Lung (tissue), 12 donors: ENCODE measurements around the gene PFKL. TPM values are rescaled to one million over a fixed set of nuclear protein-coding genes. Genes with fewer than 3 reads are reported as not detected.

Experiments
- ATAC-seq: fragments of 200-7000 bp; cut with Tn5 transposase; one replicate; pipeline ENCODE4 v1.9.1; 2020; ENCODE audit warnings: moderate number of reproducible peaks; ENCODE audit not compliant: insufficient read depth, low FRiP score
- DNase-seq, 3 donors: peaks; one replicate each; pipeline ENCODE4 v3.0.0-alpha.2; 2013 to 2017
- H3K27ac ChIP-seq, 2 donors: one replicate each; pipeline ENCODE4 v1.5.1; 2013; ENCODE audit warnings: mild to moderate bottlenecking in 2 of 2, moderate library complexity in 2 of 2, control low read depth in 1 of 2, inconsistent platforms in 1 of 2, low read depth in 1 of 2, low read length in 1 of 2
- H3K27me3 ChIP-seq, 3 donors: one replicate each; pipeline ENCODE4 v1.5.1; 2013; ENCODE audit warnings: low read length in 2 of 3; ENCODE audit not compliant: control insufficient read depth in 3 of 3, insufficient read depth in 3 of 3
- H3K36me3 ChIP-seq, 4 donors: one replicate each; pipeline ENCODE4 v1.5.1; 2013; ENCODE audit warnings: low read length in 4 of 4, mild to moderate bottlenecking in 1 of 4, moderate library complexity in 1 of 4; ENCODE audit not compliant: control insufficient read depth in 4 of 4, insufficient read depth in 4 of 4
- H3K4me1 ChIP-seq, 5 donors: one replicate each; pipeline ENCODE4 v1.5.1; 2013; ENCODE audit warnings: low read length in 5 of 5, mild to moderate bottlenecking in 2 of 5, moderate library complexity in 1 of 5; ENCODE audit not compliant: control insufficient read depth in 5 of 5, insufficient read depth in 5 of 5
- H3K4me3 ChIP-seq: one replicate; pipeline ENCODE4 v1.5.1; 2013; ENCODE audit warnings: mild to moderate bottlenecking, control low read depth, moderate library complexity
- H3K9ac ChIP-seq, 2 donors: one replicate each; pipeline ENCODE4 v1.5.1; 2013; ENCODE audit warnings: low read length in 2 of 2, control low read depth in 1 of 2; ENCODE audit not compliant: insufficient read depth in 1 of 2
- H3K9me3 ChIP-seq, 4 donors: one replicate each; pipeline ENCODE4 v1.5.1; 2013; ENCODE audit warnings: low read length in 3 of 4, mild to moderate bottlenecking in 1 of 4, moderate library complexity in 1 of 4; ENCODE audit not compliant: control insufficient read depth in 4 of 4, insufficient read depth in 3 of 4
- CTCF ChIP-seq: IDR thresholded peaks from 2 replicates; pipeline ENCODE4 v1.5.1; 2012; ENCODE audit warnings: mild to moderate bottlenecking; ENCODE audit errors: control extremely low read depth, extremely low read depth
- WGBS, 2 donors: extraction: QIAGEN DNeasy Blood & Tissue Kit; methylation state at CpG; one replicate each; pipeline ENCODE4 v1.1.7; 2013; 5-methylcytosine and 5-hydroxymethylcytosine counted together
- polyA plus RNA-seq, 2 donors: library from polyadenylated mRNA; stranded (reverse); fragments of 200-250 nt; gene quantifications; one replicate each; pipeline ENCODE4 v1.2.1, GENCODE V29; 2013
- total RNA-seq, 2 donors: library from RNA; depleted of rRNA in 1 of 2; stranded (reverse); fragments of >200 nt in 1 of 2; gene quantifications; one replicate each; pipeline ENCODE4 v1.2.1, GENCODE V29; 2014 to 2021
- donor health status: control.
- donor health status: control.
- donor health status: Bipolar disorder and iron deficiency.
- donor health status: healthy.
- donor health status: DM: yes; HTN: yes; CAD: no.

PFKL gene
- total and polyA plus RNA-seq, 4 donors = 63.4 to 129 (median 103) TPM

- Histone ChIP-seq H3K4me1 (peaks cover 0 to 18% (median 3%) of the 10 kb centered on the region in 5 donors), H3K27me3 (peaks cover 0 to 22% (median 0%) of the 10 kb centered on the region in 3 donors), H3K9me3 (no peaks in the 10 kb centered on the region), H3K9ac (no peak overlapping the region), H3K4me3 (no peak overlapping the region), H3K36me3 (no peaks in the 10 kb centered on the region), H3K27ac (no peak overlapping the region)
- DNase-seq (no peak), ATAC-seq (no peak)
- no peak for TF ChIP-seq CTCF
- 84 to 95% methylated on average over 16 of the region's 16 CpGs for WGBS, 2 donors
Measured at GRCh38 chr21:44290327-44291077, 9.4 kb upstream of the PFKL start.

- Histone ChIP-seq H3K4me3 (no peak overlapping the region), H3K4me1 (peaks cover 0 to 16% (median 0%) of the 10 kb centered on the region in 5 donors), H3K36me3 (no peaks in the 10 kb centered on the region), H3K9me3 (no peaks in the 10 kb centered on the region), H3K9ac (no peak overlapping the region), H3K27me3 (peaks cover 0 to 18% (median 0%) of the 10 kb centered on the region in 3 donors), H3K27ac (no peak overlapping the region)
- DNase-seq = no peak
- 86 to 87% methylated on average over 30 to 33 of the region's 33 CpGs for WGBS, 2 donors
- ATAC-seq = no peak
- TF ChIP-seq CTCF = no peak
Measured at GRCh38 chr21:44291078-44291935, 8.5 kb upstream of the PFKL start.

GRCh38 chr21:44291936-44292811 is 7.7 kb upstream of the PFKL start:
- Histone ChIP-seq H3K9ac (no peak overlapping the region), H3K4me1 (peaks cover 0 to 16% (median 0%) of the 10 kb centered on the region in 5 donors), H3K9me3 (no peaks in the 10 kb centered on the region), H3K27ac (no peak overlapping the region), H3K36me3 (no peaks in the 10 kb centered on the region), H3K27me3 (peaks cover 0 to 9% (median 0%) of the 10 kb centered on the region in 3 donors), H3K4me3 (no peak overlapping the region)
- 68 to 74% methylated on average over 25 of the region's 25 CpGs for WGBS, 2 donors
- DNase-seq (no peak), ATAC-seq (no peak)
- TF ChIP-seq CTCF = no peak
